GM23248 (cell line): ENCODE data around the gene NUP93.

ENCODE experiments used
- EZH2 ChIP-seq: fragments of 200-600 bp; sonication (generic); IDR thresholded peaks from 2 replicates; pipeline ENCODE4 v1.6.1; 2018; ENCODE audit warnings: antibody characterized with exemption, mild to moderate bottlenecking; ENCODE audit not compliant: insufficient read depth, poor library complexity, severe bottlenecking
- EZH2phosphoT487 ChIP-seq: fragments of 200-600 bp; sonication (generic); IDR thresholded peaks from 2 replicates; pipeline ENCODE4 v1.6.1; 2018; ENCODE audit warnings: antibody characterized with exemption, moderate library complexity, mild to moderate bottlenecking, low read depth; ENCODE audit not compliant: insufficient read depth

DNA sequence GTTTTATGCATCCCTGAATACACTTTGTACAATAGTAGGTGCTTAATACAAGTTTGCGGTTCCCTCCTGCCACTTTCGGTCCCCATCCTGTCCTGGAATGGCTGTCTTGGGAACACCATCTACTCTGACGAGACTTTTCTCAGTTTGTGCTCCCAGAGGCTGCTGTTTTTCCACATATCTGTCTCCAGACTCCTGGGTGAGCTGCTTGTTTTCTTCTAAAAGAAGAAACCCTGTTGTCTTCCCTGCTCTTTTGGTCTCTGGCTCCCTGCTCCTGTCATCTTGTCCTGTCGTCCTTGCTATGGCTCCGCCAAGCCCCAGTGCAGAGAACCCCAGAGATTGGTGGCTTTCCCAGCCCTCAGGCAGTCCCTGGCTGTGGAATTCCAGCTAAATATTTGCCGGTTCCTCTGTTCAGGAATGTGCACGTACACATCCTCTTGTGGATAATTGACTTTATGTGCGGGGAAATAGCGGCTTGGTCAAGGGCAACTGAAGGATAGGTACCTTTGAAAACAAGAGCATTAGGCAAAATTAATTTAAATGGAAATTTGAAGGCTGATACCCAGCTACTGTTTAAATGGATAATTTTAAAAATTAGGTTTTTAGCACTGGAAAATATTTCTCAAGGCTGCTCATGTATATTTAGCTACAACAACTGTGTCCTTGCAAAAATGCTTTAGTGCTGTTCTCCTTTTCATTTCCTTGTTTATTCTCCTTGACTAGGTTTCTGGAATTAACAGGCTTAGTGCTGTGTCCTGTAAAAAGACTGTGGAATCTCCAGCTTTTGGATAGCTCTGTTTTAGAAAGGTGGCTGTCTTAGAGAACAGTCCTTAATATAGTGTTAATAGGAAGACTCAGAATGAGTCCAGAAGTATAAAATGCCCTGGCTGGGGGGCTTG lies 84.9 kb downstream of the NUP93 start:
- TF ChIP-seq EZH2phosphoT487 (no peak), EZH2 (no peak)
